K562 (cell line): ENCODE measurements around the gene MADCAM1. TPM values are rescaled to one million over a fixed set of nuclear protein-coding genes. Genes with fewer than 3 reads are reported as not detected.

Source experiments
- ASH1L ChIP-seq: fragments of 450-650 bp; IDR thresholded peaks from 2 replicates; pipeline ENCODE4 v1.6.1; 2018; ENCODE audit warnings: borderline replicate concordance, mild to moderate bottlenecking, low read depth; ENCODE audit not compliant: partially characterized antibody
- ETS1 ChIP-seq: conservative IDR thresholded peaks from 2 replicates; pipeline ENCODE4 v1.6.1; 2011; ENCODE audit warnings: low read depth, mild to moderate bottlenecking, low read length; ENCODE audit not compliant: control insufficient read depth
- GTF2B ChIP-seq: IDR thresholded peaks from 2 replicates; pipeline ENCODE4 v1.6.1; 2011; ENCODE audit not compliant: insufficient read length; ENCODE audit errors: extremely low read depth
- MEIS2 ChIP-seq: fragments of 450-650 bp; IDR thresholded peaks from 2 replicates; pipeline ENCODE4 v1.6.1; 2014; ENCODE audit warnings: mild to moderate bottlenecking; ENCODE audit not compliant: partially characterized antibody
- NFE2 ChIP-seq: IDR thresholded peaks from 2 replicates; pipeline ENCODE4 v1.6.1; 2014; ENCODE audit warnings: antibody characterized with exemption, low read depth
- PHB2 ChIP-seq: fragments of 450-650 bp; IDR thresholded peaks from 2 replicates; pipeline ENCODE4 v1.6.1; 2017; ENCODE audit warnings: low read depth
- RNF2 ChIP-seq: sonication (generic); IDR thresholded peaks from 2 replicates; pipeline ENCODE4 v1.6.1; 2016
- SMC3 ChIP-seq: conservative IDR thresholded peaks from 2 replicates; pipeline ENCODE4 v1.6.1; 2011; ENCODE audit warnings: low read depth, low read length, improper control_type of control experiment; ENCODE audit not compliant: insufficient read depth
- TAF9B ChIP-seq: fragments of 450-650 bp; IDR thresholded peaks from 2 replicates; pipeline ENCODE4 v1.6.1; 2018; ENCODE audit warnings: mild to moderate bottlenecking; ENCODE audit not compliant: partially characterized antibody
- TRIM28 ChIP-seq: fragments of 450-650 bp; IDR thresholded peaks from 2 replicates; pipeline ENCODE4 v1.6.1; 2017
- ZC3H11A ChIP-seq: IDR thresholded peaks from 2 replicates; pipeline ENCODE4 v1.6.1; 2012; ENCODE audit warnings: low read depth, low read length, improper control_type of control experiment
- ZKSCAN1 ChIP-seq: fragments of 150-350 bp; IDR thresholded peaks from 2 replicates; pipeline ENCODE4 v1.6.1; 2016; ENCODE audit warnings: low read depth, low read length
- ZNF324 ChIP-seq: fragments of 250-450 bp; sonication (Bioruptor Pico); IDR thresholded peaks from 2 replicates; pipeline ENCODE4 v1.4.0; 2020; ENCODE audit warnings: mild to moderate bottlenecking
- polyA plus RNA-seq, 8 experiments: library from polyadenylated mRNA; depleted of rRNA in 4 of 8; stranded (reverse) in 5 of 8; unstranded in 3 of 8; fragments of >200 nt; fragmentation: Nextera tagmentation in 2 of 8; fragmentation: Illumina TruSeq in 1 of 8; extraction: Ambion mirVana in 2 of 8; extraction: Trizol in 1 of 8; gene quantifications; 2 replicates each; pipeline versions ENCODE4 v1.2.1 to v1.2.3, GENCODE V29; 2011 to 2014; ENCODE audit warnings: inconsistent platforms in 1 of 8, missing spikeins in 1 of 8
- total RNA-seq, 7 experiments: library from RNA; depleted of rRNA in 6 of 7; stranded (reverse); fragments of >200 nt in 6 of 7; fragmentation: Illumina TruSeq in 2 of 7; extraction: Trizol in 2 of 7; gene quantifications; 2 replicates each; pipeline versions ENCODE4 v1.2.1 to v1.2.3, GENCODE V29; 2011 to 2021; ENCODE audit warnings: low replicate concordance in 1 of 7

MADCAM1 gene
- total and polyA plus RNA-seq, 9 of the 15 experiments (the other 6 are each of a cell fraction or from before 2014, with no cell fraction given), result 0.09 to 0.36 (median 0.09) TPM; not detected in 6

- no peak for TF ChIP-seq GTF2B
- no peak for TF ChIP-seq ASH1L
- no peak for TF ChIP-seq RNF2
- no peak for TF ChIP-seq ZKSCAN1
- no peak for TF ChIP-seq TRIM28
- no peak for TF ChIP-seq PHB2
- TF ChIP-seq TAF9B, result no peak
- TF ChIP-seq MEIS2, result no peak
- TF ChIP-seq ZNF324 (CRISPR knock-in tag), result no peak
- no peak for TF ChIP-seq ZC3H11A
- no peak for TF ChIP-seq SMC3
- TF ChIP-seq ETS1, result no peak
- no peak for TF ChIP-seq NFE2
- TF ChIP-seq, all 486 proteins: peak for 4
Measured at GRCh38 chr19:493391-494170, 2.7 kb upstream of the MADCAM1 start (continued).
